HG03354 (cell line): Measurements from ENCODE around the gene KCNMA1.
A peak's percentile ranks its signal among the peaks of the same experiment; 100 is the strongest.

Experiments used
- ATAC-seq: cut with Tn5 transposase; IDR thresholded peaks from one replicate; pipeline ENCODE4 v1.9.1; 2021; ENCODE audit warnings: mild to moderate bottlenecking; ENCODE audit not compliant: unreplicated experiment, poor library complexity, severe bottlenecking

Gene KCNMA1

GRCh38 chr10:77636282-77636966, 1.2 kb downstream of the KCNMA1 start:
- ATAC-seq = no peak

GRCh38 chr10:77635402-77636227, 2.0 kb downstream of the KCNMA1 start:
- no peak for ATAC-seq

GRCh38 chr10:77634939-77635338, 2.7 kb downstream of the KCNMA1 start:
- ATAC-seq = no peak

GRCh38 chr10:77633376-77633775, 4.2 kb downstream of the KCNMA1 start:
- no peak for ATAC-seq

GRCh38 chr10:77631241-77631640, 6.4 kb downstream of the KCNMA1 start:
- ATAC-seq = no peak

GRCh38 chr10:77630507-77630848, 7.1 kb downstream of the KCNMA1 start:
- no peak for ATAC-seq

GRCh38 chr10:77629775-77630506, 7.7 kb downstream of the KCNMA1 start:
- ATAC-seq = no peak

GRCh38 chr10:77628906-77629730, 8.5 kb downstream of the KCNMA1 start:
- no peak for ATAC-seq

- no peak for ATAC-seq
Measured at GRCh38 chr10:77626266-77626935, 11.2 kb downstream of the KCNMA1 start.

- ATAC-seq = no peak
Measured at GRCh38 chr10:77625379-77625778, 12.2 kb downstream of the KCNMA1 start.

- ATAC-seq = peak; percentile 66
Measured at GRCh38 chr10:77622889-77623291, 14.7 kb downstream of the KCNMA1 start.

GRCh38 chr10:77620731-77621130, 16.9 kb downstream of the KCNMA1 start:
- no peak for ATAC-seq

GRCh38 chr10:77619964-77620703, 17.5 kb downstream of the KCNMA1 start:
- ATAC-seq = no peak

GRCh38 chr10:77618117-77618516, 19.5 kb downstream of the KCNMA1 start:
- ATAC-seq = no peak

GRCh38 chr10:77616766-77617165, 20.8 kb downstream of the KCNMA1 start:
- ATAC-seq = no peak

GRCh38 chr10:77614778-77615625, 22.6 kb downstream of the KCNMA1 start:
- ATAC-seq = no peak

GRCh38 chr10:77613476-77614130, 24.0 kb downstream of the KCNMA1 start:
- no peak for ATAC-seq
